Thyroid gland (tissue), 4 donors: ENCODE data around the gene NSUN3.

Experiments used
- POLR2A ChIP-seq, 2 donors: fragments of 450-650 bp; IDR thresholded peaks; one replicate each; pipeline ENCODE4 v1.6.1; 2017; ENCODE audit warnings: antibody characterized with exemption in 2 of 2, mild to moderate bottlenecking in 2 of 2, moderate library complexity in 1 of 2
- TF ChIP-seq, protein P1 (sequence below), 6 experiments: fragments of 200-600 bp in 3 of 6; fragments of 450-650 bp in 3 of 6; sonication (generic) in 3 of 6; IDR thresholded peaks; one replicate each; pipeline ENCODE4 v1.5.1; 2016 to 2019; ENCODE audit warnings: antibody characterized with exemption in 6 of 6, mild to moderate bottlenecking in 2 of 6, inconsistent platforms in 1 of 6, moderate library complexity in 1 of 6

DNA sequence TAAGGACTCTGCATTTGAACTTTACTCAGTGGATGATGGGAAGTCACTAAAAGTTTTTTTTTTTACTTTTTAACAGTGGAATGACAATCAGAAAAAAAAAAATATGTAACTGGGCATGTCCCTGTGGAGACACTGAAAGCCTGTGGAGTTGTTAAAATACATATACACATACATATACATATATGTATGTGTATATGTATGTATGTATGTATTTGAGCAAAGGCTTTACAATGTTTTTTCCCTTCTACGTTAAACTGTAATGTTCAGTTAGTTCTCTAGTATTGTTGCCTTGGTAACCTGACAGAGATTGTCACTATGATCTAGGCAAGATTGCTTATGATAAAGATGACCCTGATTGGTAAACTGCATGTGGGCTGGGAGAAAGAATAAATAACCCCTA lies 30.3 kb downstream of the NSUN3 start:
- TF ChIP-seq POLR2A (IDR thresholded peaks at IDR 0.05): no peak
- TF ChIP-seq, protein P1, sequence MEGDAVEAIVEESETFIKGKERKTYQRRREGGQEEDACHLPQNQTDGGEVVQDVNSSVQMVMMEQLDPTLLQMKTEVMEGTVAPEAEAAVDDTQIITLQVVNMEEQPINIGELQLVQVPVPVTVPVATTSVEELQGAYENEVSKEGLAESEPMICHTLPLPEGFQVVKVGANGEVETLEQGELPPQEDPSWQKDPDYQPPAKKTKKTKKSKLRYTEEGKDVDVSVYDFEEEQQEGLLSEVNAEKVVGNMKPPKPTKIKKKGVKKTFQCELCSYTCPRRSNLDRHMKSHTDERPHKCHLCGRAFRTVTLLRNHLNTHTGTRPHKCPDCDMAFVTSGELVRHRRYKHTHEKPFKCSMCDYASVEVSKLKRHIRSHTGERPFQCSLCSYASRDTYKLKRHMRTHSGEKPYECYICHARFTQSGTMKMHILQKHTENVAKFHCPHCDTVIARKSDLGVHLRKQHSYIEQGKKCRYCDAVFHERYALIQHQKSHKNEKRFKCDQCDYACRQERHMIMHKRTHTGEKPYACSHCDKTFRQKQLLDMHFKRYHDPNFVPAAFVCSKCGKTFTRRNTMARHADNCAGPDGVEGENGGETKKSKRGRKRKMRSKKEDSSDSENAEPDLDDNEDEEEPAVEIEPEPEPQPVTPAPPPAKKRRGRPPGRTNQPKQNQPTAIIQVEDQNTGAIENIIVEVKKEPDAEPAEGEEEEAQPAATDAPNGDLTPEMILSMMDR (IDR thresholded peaks at IDR 0.05): no peak
